Suprapubic skin (tissue), 4 donors: ENCODE results near the gene RAP1GAP. TPM values are rescaled to one million over a fixed set of nuclear protein-coding genes. Genes with fewer than 3 reads are reported as not detected.

Experiments
- DNase-seq, 2 donors: peaks; one replicate each; pipeline ENCODE4 v3.0.0-alpha.2; 2019; ENCODE audit warnings: low spot score in 2 of 2
- H3K27ac ChIP-seq: fragments of 200-600 bp; sonication (generic); one replicate; pipeline ENCODE4 v1.5.1; 2019
- H3K27me3 ChIP-seq: fragments of 200-600 bp; sonication (generic); one replicate; pipeline ENCODE4 v1.5.1; 2019
- H3K36me3 ChIP-seq: fragments of 200-600 bp; sonication (generic); one replicate; pipeline ENCODE4 v1.5.1; 2019
- H3K4me1 ChIP-seq: fragments of 200-600 bp; sonication (generic); one replicate; pipeline ENCODE4 v1.5.1; 2019
- H3K4me3 ChIP-seq: fragments of 200-600 bp; sonication (generic); one replicate; pipeline ENCODE4 v1.5.1; 2019; ENCODE audit warnings: mild to moderate bottlenecking
- H3K9me3 ChIP-seq: fragments of 200-600 bp; sonication (generic); one replicate; pipeline ENCODE4 v1.5.1; 2019
- CTCF ChIP-seq, 2 donors: fragments of 200-600 bp in 1 of 2; fragments of 450-650 bp in 1 of 2; sonication (generic) in 1 of 2; IDR thresholded peaks; one replicate each; pipeline ENCODE4 v1.5.1; 2016 to 2019; ENCODE audit warnings: antibody characterized with exemption in 2 of 2, mild to moderate bottlenecking in 1 of 2, moderate library complexity in 1 of 2
- EP300 ChIP-seq: sonication (generic); formaldehyde crosslinking; IDR thresholded peaks from one replicate; pipeline ENCODE4 v1.6.1; 2017; ENCODE audit warnings: antibody characterized with exemption
- POLR2A ChIP-seq, 2 donors: fragments of 450-650 bp; IDR thresholded peaks; one replicate each; pipeline ENCODE4 v1.6.1; 2017; ENCODE audit warnings: antibody characterized with exemption in 2 of 2, mild to moderate bottlenecking in 2 of 2, moderate library complexity in 2 of 2
- POLR2AphosphoS5 ChIP-seq, 3 donors: sonication (generic); formaldehyde crosslinking; IDR thresholded peaks; one replicate each; pipeline ENCODE4 v1.6.1; 2017; ENCODE audit warnings: antibody characterized with exemption in 3 of 3
- WGBS: methylation state at CpG from one replicate; pipeline ENCODE4 v1.1.5; 2018; 5-methylcytosine and 5-hydroxymethylcytosine counted together
- total RNA-seq, 4 donors: library from RNA; depleted of rRNA; stranded (reverse); fragments of >200 nt; gene quantifications; one replicate each; pipeline ENCODE4 v1.1.0, GENCODE V29; 2016

The RAP1GAP gene
- 1 to 10 TPM; 1.5 to 4.9 (median 3.6) TPM for total RNA-seq

- peak in 1 of 2 donors; percentile 76 for DNase-seq
- Histone ChIP-seq H3K4me3 (peak within 1 kb of the TSS; percentile 39), H3K4me1 (peaks cover 43% of the 10 kb centered on the region), H3K27ac (no peak within 1 kb of the TSS), H3K9me3 (no peaks in the 10 kb centered on the region), H3K36me3 (no peaks in the 10 kb centered on the region), H3K27me3 (peaks cover 30% of the 10 kb centered on the region)
- 2% methylated on average over 28 of the region's 64 CpGs for WGBS
- no peak for TF ChIP-seq POLR2A (IDR thresholded peaks at IDR 0.05)
- TF ChIP-seq EP300, result no peak
- TF ChIP-seq POLR2AphosphoS5 (IDR thresholded peaks at IDR 0.05), result no peak
- no peak for TF ChIP-seq CTCF (IDR thresholded peaks at IDR 0.05)
These were observed at the start of gene RAP1GAP for GRCh38 chr1:21669258-21670058. Gene RAP1GAP (minus strand): TSS chr1:21669357. CDS start chr1:21620032, 49,325 bp downstream.

GRCh38 chr1:21716169-21716568 lies 47.0 kb upstream of the RAP1GAP start:
- Histone ChIP-seq H3K4me3 (no peak overlapping the region), H3K27ac (no peak overlapping the region), H3K9me3 (no peaks in the 10 kb centered on the region), H3K27me3 (no peaks in the 10 kb centered on the region), H3K36me3 (peaks cover 93% of the 10 kb centered on the region), H3K4me1 (no peaks in the 10 kb centered on the region)
- 86% methylated on average over 2 of the region's 2 CpGs for WGBS
- no peak for TF ChIP-seq EP300
- TF ChIP-seq CTCF (IDR thresholded peaks at IDR 0.05), result no peak
- no peak for DNase-seq

- TF ChIP-seq EP300 (no peak), POLR2AphosphoS5 (IDR thresholded peaks at IDR 0.05) (no peak), POLR2A (IDR thresholded peaks at IDR 0.05) (no peak), CTCF (IDR thresholded peaks at IDR 0.05) (no peak)
- H3K36me3 ChIP-seq, result peaks cover 64% of the 10 kb centered on the region
These were observed 38.7 kb upstream of the RAP1GAP start for GRCh38 chr1:21707891-21708290.

GRCh38 chr1:21707086-21707840 lies 38.1 kb upstream of the RAP1GAP start:
- Histone ChIP-seq H3K36me3 (peaks cover 66% of the 10 kb centered on the region), H3K9me3 (no peaks in the 10 kb centered on the region), H3K27ac (no peak overlapping the region), H3K4me1 (peaks cover 7% of the 10 kb centered on the region), H3K27me3 (no peaks in the 10 kb centered on the region), H3K4me3 (no peak overlapping the region)
- 76% methylated on average over 5 of the region's 5 CpGs for WGBS
- DNase-seq, result no peak
- no peak for TF ChIP-seq POLR2A (IDR thresholded peaks at IDR 0.05)
- no peak for TF ChIP-seq POLR2AphosphoS5 (IDR thresholded peaks at IDR 0.05)
- no peak for TF ChIP-seq EP300
- no peak for TF ChIP-seq CTCF (IDR thresholded peaks at IDR 0.05)

More at GRCh38 chr1:21707891-21708290, 38.7 kb upstream of the RAP1GAP start:
- DNase-seq, result no peak
- Histone ChIP-seq H3K4me3 (no peak overlapping the region), H3K4me1 (peaks cover 7% of the 10 kb centered on the region), H3K27me3 (no peaks in the 10 kb centered on the region), H3K27ac (no peak overlapping the region), H3K9me3 (no peaks in the 10 kb centered on the region)
- 92% methylated on average over 4 of the region's 4 CpGs for WGBS
